Stimulated activated CD8-positive, alpha-beta memory T cell treated with anti-CD3 and anti-CD28 coated beads, Interleukin-12 subunit alpha, Interleukin-12 subunit beta, amount 100 ng/mL, for 24 hours (primary cell): ENCODE results near the gene ERP27.

Experiments
- DNase-seq: peaks from one replicate; pipeline ENCODE4 v3.0.0-alpha.2; 2020; ENCODE audit errors: extremely low read depth

ERP27 gene

GRCh38 chr12:14903386-14904098 lies 34.8 kb downstream of the ERP27 start:
- no peak for DNase-seq

GRCh38 chr12:14902465-14902864 lies 35.9 kb downstream of the ERP27 start:
- DNase-seq = no peak

- DNase-seq = no peak
Observed at GRCh38 chr12:14901228-14901562, 37.1 kb downstream of the ERP27 start.

- no peak for DNase-seq
Observed at GRCh38 chr12:14900521-14901227, 37.7 kb downstream of the ERP27 start.

- DNase-seq = no peak
Observed at GRCh38 chr12:14896521-14897169, 41.7 kb downstream of the ERP27 start.

- no peak for DNase-seq
Observed at GRCh38 chr12:14893506-14894250, 44.7 kb downstream of the ERP27 start.

- DNase-seq = no peak
Observed at GRCh38 chr12:14892726-14893505, 45.4 kb downstream of the ERP27 start.

- DNase-seq = no peak
Observed at GRCh38 chr12:14890701-14891100, 47.6 kb downstream of the ERP27 start.

- no peak for DNase-seq
Observed at GRCh38 chr12:14886271-14886670, 52.1 kb downstream of the ERP27 start.

GRCh38 chr12:14885718-14886221 lies 52.6 kb downstream of the ERP27 start, which contains the start of gene MGP:
Gene MGP (minus strand): TSS chr12:14885854. CDS start chr12:14885791, 63 bp downstream.
- no peak for DNase-seq

- peak; percentile 36 for DNase-seq
Observed at GRCh38 chr12:14884458-14884878, 53.9 kb downstream of the ERP27 start.

- DNase-seq = no peak
Observed at GRCh38 chr12:14883686-14884085, 54.7 kb downstream of the ERP27 start.

- DNase-seq = no peak
Observed at GRCh38 chr12:14880890-14881453, 57.4 kb downstream of the ERP27 start.

- DNase-seq = no peak
Observed at GRCh38 chr12:14879222-14879933, 59.0 kb downstream of the ERP27 start.

- DNase-seq = no peak
Observed at GRCh38 chr12:14878488-14878887, 59.8 kb downstream of the ERP27 start.

- no peak for DNase-seq
Observed at GRCh38 chr12:14876833-14877232, 61.5 kb downstream of the ERP27 start.

GRCh38 chr12:14874882-14875281 lies 63.5 kb downstream of the ERP27 start:
- DNase-seq = no peak

- no peak for DNase-seq
Observed at GRCh38 chr12:14873440-14874185, 64.7 kb downstream of the ERP27 start.

GRCh38 chr12:14871886-14872285 lies 66.5 kb downstream of the ERP27 start:
- no peak for DNase-seq
